Activated T-cell treated with anti-CD3 and anti-CD28 coated beads, Interleukin-2, amount 50 U/mL, for 4 hours (primary cell): ENCODE data around the gene GGT7. TPM values are rescaled to one million over a fixed set of nuclear protein-coding genes. Genes with fewer than 3 reads are reported as not detected.

Experiments
- ATAC-seq, 2 donors: fragments of 200-7000 bp; cut with Tn5 transposase; one replicate each; pipeline ENCODE4 v1.10.0; 2021
- DNase-seq: peaks from one replicate; pipeline ENCODE4 v3.0.0-alpha.2; 2020
- H3K27me3 Mint-ChIP-seq: one replicate; pipeline ENCODE4 v1.8.0; 2021; ENCODE audit warnings: low read depth, mixed read lengths
- H3K36me3 Mint-ChIP-seq: one replicate; pipeline ENCODE4 v1.8.0; 2022; ENCODE audit warnings: mixed read lengths; ENCODE audit not compliant: insufficient read depth
- H3K4me1 Mint-ChIP-seq: one replicate; pipeline ENCODE4 v1.8.0; 2021; ENCODE audit warnings: low read depth, mixed read lengths
- H3K4me3 Mint-ChIP-seq: one replicate; pipeline ENCODE4 v1.8.0; 2021; ENCODE audit warnings: mild to moderate bottlenecking, moderate library complexity, mixed read lengths
- H3K9me3 Mint-ChIP-seq: one replicate; pipeline ENCODE4 v1.8.0; 2021; ENCODE audit warnings: mixed read lengths
- total RNA-seq, 3 donors: library from RNA; stranded (reverse); gene quantifications; one replicate each; pipeline ENCODE4 v1.2.1, GENCODE V29; 2021

GGT7 gene
- total RNA-seq, 3 donors from 2014 or later, result 11.6 to 13.5 (median 13.2) TPM

- DNase-seq (no peak), ATAC-seq (no peak)
- H3K36me3 Mint-ChIP-seq, result no peaks in the 10 kb centered on the region
- H3K27me3 Mint-ChIP-seq, result peaks cover 2% of the 10 kb centered on the region
- H3K9me3 Mint-ChIP-seq, result no peaks in the 10 kb centered on the region
- H3K4me1 Mint-ChIP-seq, result peaks cover 58% of the 10 kb centered on the region
- H3K4me3 Mint-ChIP-seq, result peak overlapping the region; percentile 79
These were observed 982 bp upstream of the GGT7 start for GRCh38 chr20:34873583-34874093.

DNA sequence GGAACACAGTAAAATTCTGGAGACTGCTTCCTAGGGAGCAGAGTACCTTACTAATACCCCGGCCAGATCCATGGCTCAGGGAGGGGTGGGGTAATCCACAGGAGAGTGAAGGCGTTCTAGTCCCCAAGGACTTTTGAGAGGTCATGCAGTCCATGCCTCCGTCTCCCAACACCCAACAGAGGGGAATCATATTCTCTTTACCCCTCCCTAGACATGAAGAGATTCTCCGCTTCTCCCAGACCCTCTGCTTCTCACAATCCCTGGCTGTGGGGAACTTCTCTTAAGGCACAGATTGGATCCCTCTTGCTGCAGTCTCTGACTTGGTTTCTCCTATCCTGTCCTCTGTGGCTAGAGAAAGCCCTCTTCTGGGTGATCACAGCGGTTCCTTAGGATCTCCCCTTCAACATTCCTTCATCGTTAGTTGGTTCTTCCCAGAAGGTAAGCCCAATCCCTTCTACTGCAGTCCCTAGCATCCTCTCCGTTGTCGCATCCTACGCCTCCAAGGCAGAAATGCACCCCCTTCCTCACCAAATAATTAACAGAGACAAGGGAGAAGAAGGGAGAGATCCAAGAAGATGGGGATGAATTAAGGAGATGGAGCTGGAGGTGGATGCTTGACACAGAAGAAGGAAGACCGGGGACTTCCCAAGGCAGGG lies 562 bp downstream of the GGT7 start:
- ATAC-seq, result no peak
- H3K4me3 Mint-ChIP-seq, result peak overlapping the region; percentile 86
- H3K36me3 Mint-ChIP-seq, result no peaks in the 10 kb centered on the region
- H3K27me3 Mint-ChIP-seq, result peaks cover 2% of the 10 kb centered on the region
- H3K9me3 Mint-ChIP-seq, result no peaks in the 10 kb centered on the region
- no peak for DNase-seq
- peaks cover 56% of the 10 kb centered on the region for H3K4me1 Mint-ChIP-seq

DNA sequence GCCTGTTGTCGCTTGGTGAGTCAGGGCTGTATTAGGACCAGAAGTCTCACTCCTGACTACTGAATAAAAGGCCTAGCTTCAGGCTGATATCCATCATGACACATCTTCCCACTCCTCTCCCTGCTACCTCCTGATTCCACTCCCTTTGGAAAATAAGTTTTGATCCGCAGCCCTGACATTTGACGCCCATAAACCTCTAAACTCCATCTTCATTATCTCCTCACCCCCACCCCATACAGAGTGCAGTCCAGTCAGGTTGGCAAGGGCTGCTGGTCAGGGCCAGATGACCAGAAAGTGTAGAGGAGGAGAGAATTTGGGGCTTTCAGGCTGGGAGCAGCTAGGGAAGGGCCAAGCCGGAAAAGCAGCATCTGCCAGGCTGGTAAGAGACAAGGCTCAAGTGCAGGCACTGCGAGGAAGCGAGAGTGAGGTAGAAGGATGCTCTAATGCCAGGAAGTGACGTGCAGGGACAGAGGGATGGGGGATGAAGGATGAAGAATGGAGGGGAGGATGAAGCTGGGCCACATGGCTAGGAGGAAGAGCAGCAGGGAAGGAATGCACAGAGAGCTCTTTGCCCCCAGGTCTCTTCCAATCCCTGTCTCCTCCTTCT lies 1.2 kb downstream of the GGT7 start:
- no peaks in the 10 kb centered on the region for H3K36me3 Mint-ChIP-seq
- DNase-seq (no peak), ATAC-seq (no peak)
- peak overlapping the region; percentile 86 for H3K4me3 Mint-ChIP-seq
- peaks cover 51% of the 10 kb centered on the region for H3K4me1 Mint-ChIP-seq
- no peaks in the 10 kb centered on the region for H3K9me3 Mint-ChIP-seq
- H3K27me3 Mint-ChIP-seq, result peaks cover 2% of the 10 kb centered on the region

GRCh38 chr20:34864216-34864615 lies 8.4 kb downstream of the GGT7 start:
- Mint-ChIP-seq H3K36me3 (peaks cover 7% of the 10 kb centered on the region), H3K4me1 (peaks cover under 1% of the 10 kb centered on the region), H3K27me3 (no peaks in the 10 kb centered on the region), H3K4me3 (no peak overlapping the region), H3K9me3 (no peaks in the 10 kb centered on the region)
- DNase-seq (no peak), ATAC-seq (no peak)

DNA sequence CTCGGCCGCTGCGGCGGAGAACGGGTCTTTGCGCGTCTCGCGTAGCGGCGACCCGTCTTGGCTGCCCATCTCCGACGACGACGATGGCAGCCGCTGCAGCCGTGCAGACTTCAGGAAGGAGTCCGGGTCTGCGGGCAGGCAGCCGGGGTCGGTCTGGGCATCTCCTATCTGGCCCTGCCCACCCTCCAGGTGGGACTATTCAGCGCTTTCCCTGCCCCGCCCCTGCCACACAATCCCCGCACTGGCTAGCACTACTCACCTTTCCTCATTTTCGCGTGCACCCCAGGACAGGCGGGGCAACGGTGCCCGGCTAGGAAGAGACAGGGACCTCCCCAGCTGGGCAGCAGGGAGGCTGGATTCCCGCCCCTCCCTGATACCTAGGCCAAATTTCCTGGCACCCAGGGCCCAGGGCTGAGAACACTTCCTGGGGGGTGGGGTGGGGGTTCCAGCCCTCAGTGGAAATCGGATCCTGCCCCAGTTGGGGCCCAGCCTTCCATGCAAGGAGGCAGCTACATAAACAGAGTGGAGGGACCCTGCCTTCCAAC lies 9.2 kb downstream of the GGT7 start:
- no peak for DNase-seq
- Mint-ChIP-seq H3K4me3 (no peak overlapping the region), H3K27me3 (no peaks in the 10 kb centered on the region)

DNA sequence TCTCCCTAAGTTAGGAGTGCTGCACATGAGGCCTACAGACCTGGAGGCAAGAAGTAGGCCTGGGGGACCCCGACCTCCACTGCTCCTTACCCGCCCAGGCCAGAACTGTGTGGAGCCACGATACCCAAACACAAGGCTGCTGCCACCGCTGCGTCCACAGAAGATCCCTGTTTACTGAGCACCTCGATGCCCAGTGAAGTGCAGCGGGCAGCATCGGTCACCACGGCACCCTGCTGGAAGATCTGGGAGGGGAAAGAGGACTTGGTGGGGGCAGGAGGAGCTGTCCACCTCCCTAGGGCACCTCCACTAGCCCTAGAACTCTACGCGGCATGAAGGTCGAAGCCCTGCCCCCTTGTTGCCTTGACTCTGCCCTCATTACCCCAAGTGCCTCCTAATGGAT lies 9.9 kb downstream of the GGT7 start:
- Mint-ChIP-seq H3K36me3 (peaks cover 12% of the 10 kb centered on the region), H3K27me3 (no peaks in the 10 kb centered on the region), H3K4me1 (no peaks in the 10 kb centered on the region), H3K4me3 (no peak overlapping the region), H3K9me3 (no peaks in the 10 kb centered on the region)
- DNase-seq, result no peak
- ATAC-seq, result no peak

More for the DNA sequence above, 9.2 kb downstream of the GGT7 start:
- ATAC-seq, result no peak
- peaks cover 9% of the 10 kb centered on the region for H3K36me3 Mint-ChIP-seq
- H3K4me1 Mint-ChIP-seq, result no peaks in the 10 kb centered on the region
- no peaks in the 10 kb centered on the region for H3K9me3 Mint-ChIP-seq

DNA sequence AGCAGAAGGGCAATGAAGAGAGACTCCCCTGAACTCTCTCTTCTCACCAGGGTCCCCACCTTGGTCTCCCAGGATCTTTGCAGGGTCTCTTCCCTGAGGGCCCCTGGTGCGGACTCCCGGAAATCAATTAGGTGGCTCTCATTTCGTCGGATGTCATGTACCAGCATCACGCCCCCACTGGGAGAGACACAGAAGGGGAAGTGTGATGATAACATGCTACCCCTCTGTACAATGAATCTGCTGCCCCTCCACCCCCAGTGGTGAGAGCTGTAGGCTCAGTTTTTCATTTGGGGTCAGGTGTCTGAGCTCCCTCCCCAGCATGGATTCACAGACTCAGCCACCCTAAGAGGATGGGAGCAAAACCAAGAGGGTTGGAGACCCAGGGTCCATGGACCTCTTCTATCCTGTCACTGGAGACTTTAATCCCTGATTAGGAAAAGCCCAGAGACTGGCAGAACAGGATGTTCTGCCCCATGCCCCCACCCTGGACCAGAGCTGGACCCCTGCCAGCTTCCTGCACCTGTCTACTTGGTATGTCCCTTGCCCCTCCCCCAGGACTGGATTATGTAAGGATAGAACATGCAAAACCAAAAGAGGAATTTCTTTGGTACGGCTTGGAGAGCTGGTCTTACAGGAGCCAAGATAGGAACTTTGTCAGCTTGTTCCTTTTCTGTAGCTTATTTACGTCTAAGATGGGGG lies 11.1 kb downstream of the GGT7 start:
- H3K9me3 Mint-ChIP-seq, result no peaks in the 10 kb centered on the region
- no peaks in the 10 kb centered on the region for H3K27me3 Mint-ChIP-seq
- H3K4me1 Mint-ChIP-seq, result no peaks in the 10 kb centered on the region
- peaks cover 12% of the 10 kb centered on the region for H3K36me3 Mint-ChIP-seq
- no peak overlapping the region for H3K4me3 Mint-ChIP-seq
- ATAC-seq (no peak), DNase-seq (no peak)

GRCh38 chr20:34859826-34860545 lies 12.7 kb downstream of the GGT7 start:
- Mint-ChIP-seq H3K4me1 (no peaks in the 10 kb centered on the region), H3K4me3 (no peak overlapping the region), H3K9me3 (no peaks in the 10 kb centered on the region), H3K27me3 (no peaks in the 10 kb centered on the region), H3K36me3 (peaks cover 12% of the 10 kb centered on the region)
- DNase-seq (no peak), ATAC-seq (no peak)

DNA sequence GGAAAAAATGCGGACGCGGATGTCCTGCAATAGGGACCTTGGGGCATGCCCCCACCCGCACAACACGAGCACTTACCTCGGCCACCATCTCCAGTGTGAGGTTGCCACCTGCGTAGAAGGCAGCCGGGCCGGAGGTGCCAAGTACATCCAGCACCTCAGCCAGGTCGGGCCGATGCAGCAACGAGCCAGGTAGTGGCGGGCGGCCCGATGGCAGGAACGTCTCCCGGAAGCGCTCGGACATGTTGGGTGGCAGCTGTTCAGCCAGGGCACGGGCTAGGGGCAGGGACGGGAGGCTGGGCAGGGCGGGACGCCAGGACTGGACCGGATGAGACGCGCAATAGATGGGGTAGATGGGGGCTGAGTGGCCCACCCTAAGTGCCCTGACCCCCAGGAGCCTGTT lies 13.3 kb downstream of the GGT7 start:
- Mint-ChIP-seq H3K27me3 (no peaks in the 10 kb centered on the region), H3K9me3 (no peaks in the 10 kb centered on the region), H3K4me3 (no peak overlapping the region), H3K36me3 (peaks cover 12% of the 10 kb centered on the region), H3K4me1 (no peaks in the 10 kb centered on the region)
- ATAC-seq (no peak), DNase-seq (no peak)

GRCh38 chr20:34852298-34852697 lies 20.4 kb downstream of the GGT7 start:
- Mint-ChIP-seq H3K4me3 (no peak overlapping the region), H3K36me3 (peaks cover 6% of the 10 kb centered on the region), H3K27me3 (no peaks in the 10 kb centered on the region), H3K4me1 (no peaks in the 10 kb centered on the region), H3K9me3 (no peaks in the 10 kb centered on the region)
- DNase-seq, result no peak
- no peak for ATAC-seq

DNA sequence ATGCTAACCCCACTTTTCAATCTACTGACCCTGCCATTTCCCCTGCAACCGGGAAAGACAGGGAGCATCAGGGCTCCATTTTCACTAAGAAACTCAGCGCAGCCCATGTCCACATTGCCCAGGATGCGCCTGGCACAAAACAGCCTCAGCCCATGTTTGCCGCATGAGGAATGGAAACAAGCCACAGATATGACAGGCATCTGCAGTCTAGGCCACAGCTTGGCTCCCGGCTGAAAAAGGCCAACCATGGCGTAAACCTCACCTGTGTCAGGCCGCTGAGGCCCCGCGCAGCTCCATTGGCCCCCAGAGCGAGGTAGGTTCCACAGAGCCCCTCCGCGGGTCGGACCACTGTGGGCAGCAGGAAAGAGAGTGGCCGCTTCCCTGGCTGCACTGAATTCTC lies 21.7 kb downstream of the GGT7 start:
- no peaks in the 10 kb centered on the region for H3K4me1 Mint-ChIP-seq
- no peaks in the 10 kb centered on the region for H3K27me3 Mint-ChIP-seq
- peaks cover 12% of the 10 kb centered on the region for H3K36me3 Mint-ChIP-seq
- no peaks in the 10 kb centered on the region for H3K9me3 Mint-ChIP-seq
- H3K4me3 Mint-ChIP-seq, result no peak overlapping the region
- DNase-seq, result no peak
- no peak for ATAC-seq

DNA sequence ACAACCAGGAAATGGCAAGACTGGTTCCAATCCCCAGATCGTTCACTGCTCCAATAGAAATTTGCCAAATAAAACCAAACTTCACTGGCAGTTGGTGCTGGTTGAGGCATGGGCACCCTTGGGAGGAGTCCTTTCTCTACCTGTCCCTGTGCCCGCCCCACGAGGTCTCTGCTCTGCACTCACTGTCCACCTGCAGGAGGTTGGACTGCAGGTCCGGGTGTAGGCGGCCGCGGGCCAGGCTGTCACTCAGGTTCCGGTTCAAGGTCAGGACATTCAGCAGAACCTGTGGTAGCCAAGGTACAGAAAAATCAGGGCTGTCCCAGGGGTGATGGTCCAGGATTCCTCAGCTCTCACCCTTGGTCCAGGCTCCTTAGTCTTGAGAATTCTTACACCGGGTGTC lies 22.9 kb downstream of the GGT7 start:
- Mint-ChIP-seq H3K4me3 (no peak overlapping the region), H3K9me3 (no peaks in the 10 kb centered on the region), H3K4me1 (no peaks in the 10 kb centered on the region), H3K36me3 (peaks cover 12% of the 10 kb centered on the region), H3K27me3 (no peaks in the 10 kb centered on the region)
- ATAC-seq (no peak), DNase-seq (no peak)

- H3K9me3 Mint-ChIP-seq, result no peaks in the 10 kb centered on the region
- ATAC-seq (no peak), DNase-seq (no peak)
- no peak overlapping the region for H3K4me3 Mint-ChIP-seq
- H3K36me3 Mint-ChIP-seq, result peaks cover 12% of the 10 kb centered on the region
- H3K27me3 Mint-ChIP-seq, result no peaks in the 10 kb centered on the region
- H3K4me1 Mint-ChIP-seq, result no peaks in the 10 kb centered on the region
These were observed 24.1 kb downstream of the GGT7 start for GRCh38 chr20:34848597-34848996.

GRCh38 chr20:34843421-34843820 lies 29.2 kb downstream of the GGT7 start:
- Mint-ChIP-seq H3K9me3 (no peaks in the 10 kb centered on the region), H3K4me3 (no peak overlapping the region), H3K27me3 (peaks cover 7% of the 10 kb centered on the region), H3K4me1 (no peaks in the 10 kb centered on the region), H3K36me3 (peaks cover 6% of the 10 kb centered on the region)
- ATAC-seq, result no peak
- DNase-seq, result no peak
